ENCODE measurements around the gene PITRM1.

PITRM1 gene

DNA sequence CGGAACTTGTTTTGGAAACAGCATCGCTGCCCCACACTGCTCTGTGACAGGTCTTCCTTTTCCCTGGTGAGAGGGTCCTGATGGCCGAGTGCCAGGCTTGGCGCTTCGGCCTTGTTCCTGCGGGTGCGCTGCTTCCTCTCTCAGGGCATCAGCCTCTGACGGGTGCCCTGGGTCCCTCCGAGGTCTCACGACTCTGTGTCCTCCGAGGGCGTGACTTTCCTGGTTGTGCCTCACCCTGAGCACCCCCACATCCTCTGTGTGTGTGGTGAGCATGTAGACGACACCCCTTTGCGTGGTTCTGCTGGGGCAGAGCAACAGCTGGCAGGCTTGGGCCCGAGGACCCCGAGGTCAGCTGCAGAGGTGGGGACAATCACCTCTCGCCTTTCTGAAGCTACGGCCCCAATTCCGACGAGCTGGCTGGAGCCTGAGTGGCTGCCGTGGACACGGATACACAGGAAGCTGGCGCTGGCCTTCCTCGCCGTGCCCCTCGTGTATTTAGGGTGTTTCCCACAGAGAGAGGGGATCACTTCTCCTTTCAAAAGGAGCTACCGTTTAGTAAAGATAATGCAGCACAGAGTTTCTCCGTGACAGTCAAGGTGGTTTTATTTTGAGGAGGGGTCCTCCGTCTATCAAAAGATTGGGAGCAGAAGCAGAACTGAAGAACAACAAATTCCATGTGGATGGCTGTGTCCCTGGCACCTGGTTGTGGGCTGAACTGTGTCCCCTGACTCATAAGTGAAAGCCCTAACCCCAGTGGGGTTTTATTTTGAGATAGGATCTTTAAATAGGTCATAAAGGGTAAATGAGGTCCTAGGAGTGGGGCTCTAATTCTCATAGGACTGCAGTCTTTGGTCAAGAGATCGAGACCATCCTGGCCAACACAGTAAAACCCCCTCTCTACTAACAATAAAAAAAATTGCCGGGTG lies 36.2 kb upstream of the PITRM1 start:
- H3K36me3 ChIP-seq (ENCODE audit: insufficient read depth, low read length), result no peaks in the 10 kb centered on the region
- H3K79me2 ChIP-seq (ENCODE audit: insufficient read depth, low read length), result no peaks in the 10 kb centered on the region
- peaks cover 3% of the 10 kb centered on the region; the same call in 1 of the 2 replicates for H3K4me1 ChIP-seq (ENCODE audit: insufficient read depth, low read length)
- H3K27me3 ChIP-seq (ENCODE audit: insufficient read depth, low read length, poor library complexity), result peaks cover 24% of the 10 kb centered on the region
- no peak for DNase-seq
- no peak overlapping the region for H3K9ac ChIP-seq (ENCODE audit: low read depth, low read length)
- no peak for ATAC-seq (ENCODE audit: insufficient read depth, low read depth)
- H3K4me2 ChIP-seq (ENCODE audit: insufficient read depth, low read length), result no peak overlapping the region
- no peak overlapping the region for H3K27ac ChIP-seq (ENCODE audit: low read length)
- no peak overlapping the region for H3K4me3 ChIP-seq (ENCODE audit: low read depth in 1 of 2, low read length in 2 of 2)
- no peaks in the 10 kb centered on the region for H4K20me1 ChIP-seq (ENCODE audit: insufficient read depth, low read length)
- no peaks in the 10 kb centered on the region for H3K9me3 ChIP-seq (ENCODE audit: insufficient read depth, low read length, severe bottlenecking)
- no peak for TF ChIP-seq EZH2 (IDR thresholded peaks at IDR 0.05; ENCODE audit: borderline replicate concordance, low read depth, low read length, severe bottlenecking)
- TF ChIP-seq, protein P1, sequence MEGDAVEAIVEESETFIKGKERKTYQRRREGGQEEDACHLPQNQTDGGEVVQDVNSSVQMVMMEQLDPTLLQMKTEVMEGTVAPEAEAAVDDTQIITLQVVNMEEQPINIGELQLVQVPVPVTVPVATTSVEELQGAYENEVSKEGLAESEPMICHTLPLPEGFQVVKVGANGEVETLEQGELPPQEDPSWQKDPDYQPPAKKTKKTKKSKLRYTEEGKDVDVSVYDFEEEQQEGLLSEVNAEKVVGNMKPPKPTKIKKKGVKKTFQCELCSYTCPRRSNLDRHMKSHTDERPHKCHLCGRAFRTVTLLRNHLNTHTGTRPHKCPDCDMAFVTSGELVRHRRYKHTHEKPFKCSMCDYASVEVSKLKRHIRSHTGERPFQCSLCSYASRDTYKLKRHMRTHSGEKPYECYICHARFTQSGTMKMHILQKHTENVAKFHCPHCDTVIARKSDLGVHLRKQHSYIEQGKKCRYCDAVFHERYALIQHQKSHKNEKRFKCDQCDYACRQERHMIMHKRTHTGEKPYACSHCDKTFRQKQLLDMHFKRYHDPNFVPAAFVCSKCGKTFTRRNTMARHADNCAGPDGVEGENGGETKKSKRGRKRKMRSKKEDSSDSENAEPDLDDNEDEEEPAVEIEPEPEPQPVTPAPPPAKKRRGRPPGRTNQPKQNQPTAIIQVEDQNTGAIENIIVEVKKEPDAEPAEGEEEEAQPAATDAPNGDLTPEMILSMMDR (IDR thresholded peaks at IDR 0.05; ENCODE audit: borderline replicate concordance, extremely low read depth, low read length, poor library complexity, severe bottlenecking), result no peak
- no peak overlapping the region for H2AFZ ChIP-seq (ENCODE audit: low read depth, low read length)

DNA sequence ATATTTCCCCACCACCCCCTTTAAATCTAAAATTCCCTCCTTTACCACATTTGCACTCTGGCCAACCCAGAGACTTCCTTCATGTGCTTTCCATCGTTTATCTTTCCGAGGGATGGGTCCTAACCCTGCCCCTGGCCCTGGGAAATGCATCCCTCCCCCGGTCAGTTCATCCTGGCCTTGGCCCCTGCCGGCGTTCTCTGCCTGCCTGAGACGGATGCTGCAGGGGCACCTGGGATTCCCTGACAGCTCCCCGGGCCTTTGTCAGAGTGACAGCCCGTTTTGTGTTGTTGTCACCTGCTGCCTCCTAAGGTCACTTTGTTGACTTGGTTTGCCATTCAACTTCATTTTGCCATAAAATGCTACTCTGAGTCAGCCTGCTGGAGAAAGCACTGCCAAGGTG lies 34.8 kb upstream of the PITRM1 start:
- TF ChIP-seq, protein P1 (IDR thresholded peaks at IDR 0.05; ENCODE audit: borderline replicate concordance, extremely low read depth, low read length, poor library complexity, severe bottlenecking), result no peak
- no peak for TF ChIP-seq EZH2 (IDR thresholded peaks at IDR 0.05; ENCODE audit: borderline replicate concordance, low read depth, low read length, severe bottlenecking)
- Histone ChIP-seq H3K36me3 (ENCODE audit: insufficient read depth, low read length) (no peaks in the 10 kb centered on the region), H3K4me3 (ENCODE audit: low read depth in 1 of 2, low read length in 2 of 2) (no peak overlapping the region), H3K9ac (ENCODE audit: low read depth, low read length) (no peak overlapping the region), H3K79me2 (ENCODE audit: insufficient read depth, low read length) (no peaks in the 10 kb centered on the region), H2AFZ (ENCODE audit: low read depth, low read length) (no peak overlapping the region), H3K4me1 (ENCODE audit: insufficient read depth, low read length) (peaks cover 3% of the 10 kb centered on the region; the same call in 1 of the 2 replicates), H3K9me3 (ENCODE audit: insufficient read depth, low read length, severe bottlenecking) (no peaks in the 10 kb centered on the region), H3K27ac (ENCODE audit: low read length) (no peak overlapping the region), H3K4me2 (ENCODE audit: insufficient read depth, low read length) (no peak overlapping the region), H3K27me3 (ENCODE audit: insufficient read depth, low read length, poor library complexity) (peaks cover 35% of the 10 kb centered on the region), H4K20me1 (ENCODE audit: insufficient read depth, low read length) (no peaks in the 10 kb centered on the region)
- no peak for ATAC-seq (ENCODE audit: insufficient read depth, low read depth)
- DNase-seq, result no peak

DNA sequence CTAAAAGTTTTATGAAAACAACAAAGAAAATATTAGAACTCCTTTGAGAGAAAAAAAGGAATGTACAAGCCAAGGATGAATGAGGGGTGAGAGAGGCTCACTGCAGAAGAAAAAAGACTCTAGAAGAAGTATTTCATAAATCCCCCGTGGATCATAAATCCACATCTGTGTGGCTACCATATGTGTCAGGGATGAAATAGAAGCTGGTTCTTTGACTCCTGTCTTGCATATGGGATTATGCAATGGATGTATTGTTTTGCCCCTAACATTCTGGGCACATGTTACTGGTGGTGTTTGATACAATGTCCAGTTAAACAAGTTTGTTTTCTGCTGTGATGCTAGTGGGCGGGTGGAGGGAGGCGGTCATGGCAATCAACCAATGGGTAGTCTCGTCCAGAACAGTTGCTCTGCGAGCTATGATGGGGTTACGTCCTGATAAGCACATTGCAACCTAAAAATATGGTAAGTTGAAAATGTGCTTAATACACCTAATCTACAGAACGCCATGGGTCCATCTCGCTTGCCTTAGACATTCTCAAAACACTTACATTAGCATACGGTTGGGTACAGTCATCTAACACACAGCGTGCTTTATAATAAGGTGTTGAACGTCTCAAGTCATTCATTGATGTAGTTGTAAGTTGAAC lies 34.1 kb upstream of the PITRM1 start:
- no peaks in the 10 kb centered on the region for H4K20me1 ChIP-seq (ENCODE audit: insufficient read depth, low read length)
- DNase-seq (no peak), ATAC-seq (ENCODE audit: insufficient read depth, low read depth) (no peak)
- H3K4me3 ChIP-seq (ENCODE audit: low read depth in 1 of 2, low read length in 2 of 2), result no peak overlapping the region
- H2AFZ ChIP-seq (ENCODE audit: low read depth, low read length), result no peak overlapping the region
- no peaks in the 10 kb centered on the region for H3K36me3 ChIP-seq (ENCODE audit: insufficient read depth, low read length)
- no peaks in the 10 kb centered on the region for H3K79me2 ChIP-seq (ENCODE audit: insufficient read depth, low read length)
- H3K27me3 ChIP-seq (ENCODE audit: insufficient read depth, low read length, poor library complexity), result peaks cover 39% of the 10 kb centered on the region
- H3K4me1 ChIP-seq (ENCODE audit: insufficient read depth, low read length), result peaks cover 3% of the 10 kb centered on the region; the same call in 1 of the 2 replicates
- no peak overlapping the region for H3K4me2 ChIP-seq (ENCODE audit: insufficient read depth, low read length)
- H3K9ac ChIP-seq (ENCODE audit: low read depth, low read length), result no peak overlapping the region
- no peaks in the 10 kb centered on the region for H3K9me3 ChIP-seq (ENCODE audit: insufficient read depth, low read length, severe bottlenecking)
- no peak overlapping the region for H3K27ac ChIP-seq (ENCODE audit: low read length)
- TF ChIP-seq, protein P1 (IDR thresholded peaks at IDR 0.05; ENCODE audit: borderline replicate concordance, extremely low read depth, low read length, poor library complexity, severe bottlenecking), result no peak
- no peak for TF ChIP-seq EZH2 (IDR thresholded peaks at IDR 0.05; ENCODE audit: borderline replicate concordance, low read depth, low read length, severe bottlenecking)

Measured in DND-41 (cell line).